ENCODE data around the gene CALN1. TPM values are rescaled to one million over a fixed set of nuclear protein-coding genes. Genes with fewer than 3 reads are reported as not detected.

CALN1 gene
- total and polyA plus RNA-seq, 2 of the 8 experiments (the other 6 are each of a cell fraction or from before 2014, with no cell fraction given) = 6.4 to 15.2 TPM

- Histone ChIP-seq H3K9ac (replicated peaks in 1 of 4; ENCODE audit: extremely low read depth in 1 of 4, low read depth in 3 of 4, low read length in 3 of 4) (no peak overlapping the region), H3K4ac (replicated peaks; ENCODE audit: insufficient read length, low read depth, low read length) (no peak overlapping the region), H4K20me1 (replicated peaks in 1 of 2; ENCODE audit: control insufficient read depth in 1 of 2, insufficient read depth in 2 of 2, low read length in 2 of 2) (no peaks in the 10 kb centered on the region), H3K18ac (ENCODE audit: extremely low read depth, low read length) (peak overlapping the region; percentile 26; the same call in 1 of the 2 replicates), H3K56ac (replicated peaks; ENCODE audit: insufficient read length, low read depth, low read length) (no peak overlapping the region), H2BK5ac (ENCODE audit: low read depth, low read length) (no peak overlapping the region; the same call in 1 of the 2 replicates), H4K8ac (ENCODE audit: extremely low read depth, insufficient read depth, low read length) (no peak overlapping the region), H3K4me3 (ENCODE audit: extremely low read depth in 1 of 4, insufficient read depth in 2 of 4, low read depth in 3 of 4, low read length in 4 of 4) (peak overlapping the region in 3 of 4 experiments; percentile 34 to 57 (median 53); a peak in 7 of 8 replicates), H3K9me3 (ENCODE audit: insufficient read depth in 2 of 2, low read depth in 1 of 2, low read length in 1 of 2) (no peaks in the 10 kb centered on the region; a peak in 1 of 4 replicates), H3K4me1 (replicated peaks in 1 of 4; ENCODE audit: control insufficient read depth in 3 of 4, insufficient read depth in 4 of 4, low read length in 3 of 4) (peaks cover 0 to 4% (median 1%) of the 10 kb centered on the region in 4 experiments; a peak in 4 of 7 replicates), H2AK5ac (ENCODE audit: low read depth, low read length) (no peak overlapping the region), H3K4me2 (ENCODE audit: insufficient read depth in 1 of 2, low read depth in 2 of 2, low read length in 2 of 2) (peak overlapping the region; percentile 0 to 70; a peak in 3 of 4 replicates), H3K14ac (ENCODE audit: insufficient read length) (no peak overlapping the region), H2BK12ac (ENCODE audit: low read depth, low read length) (peak overlapping the region; percentile 81; the same call in 1 of the 2 replicates), H3K23ac (ENCODE audit: insufficient read length) (no peak overlapping the region), H3K27me3 (replicated peaks in 1 of 4; ENCODE audit: control insufficient read depth in 3 of 4, extremely low read depth in 1 of 4, insufficient read depth in 3 of 4, low read length in 3 of 4) (no peaks in the 10 kb centered on the region), H2BK15ac (ENCODE audit: low read length) (peak overlapping the region; percentile 95; the same call in 1 of the 2 replicates), H4K91ac (replicated peaks; ENCODE audit: insufficient read length, low read length) (no peak overlapping the region), H2AFZ (ENCODE audit: low read length) (peak overlapping the region; percentile 76; the same call in 1 of the 2 replicates), H3K23me2 (ENCODE audit: low read depth, low read length) (no peaks in the 10 kb centered on the region), H4K5ac (ENCODE audit: insufficient read length, low read depth, low read length) (no peak overlapping the region), H3K36me3 (ENCODE audit: control insufficient read depth in 2 of 4, insufficient read depth in 4 of 4, low read length in 3 of 4) (no peaks in the 10 kb centered on the region), H3K79me2 (ENCODE audit: control insufficient read depth in 1 of 2, insufficient read depth in 2 of 2, low read length in 2 of 2) (no peaks in the 10 kb centered on the region), H2BK20ac (ENCODE audit: low read length) (peak overlapping the region; percentile 98; the same call in 1 of the 2 replicates), H3K79me1 (ENCODE audit: low read depth, low read length) (no peaks in the 10 kb centered on the region), H3K27ac (ENCODE audit: low read depth, low read length) (no peak overlapping the region), H2BK120ac (replicated peaks; ENCODE audit: low read depth, low read length) (no peak overlapping the region)
- WGBS, 2 experiments (ENCODE audit: extremely low coverage in 1 of 2, insufficient coverage in 1 of 2, insufficient read length in 1 of 2, insufficient replicate concordance in 2 of 2, low coverage in 1 of 2, low lambda C conversion rate in 2 of 2, missing lambda C conversion rate in 1 of 2) = 12% methylated on average over 25 of the region's 29 CpGs; no CpG with 5 or more reads in 1 of the 2 experiments
- DNase-seq (ENCODE audit: low read depth in 1 of 2, low spot score in 2 of 2) (peak; percentile 87 to 99), FAIRE-seq (peak; percentile 92)
- CTCF ChIA-PET (ENCODE audit: partially characterized antibody) = interaction anchor here (0.5 to 7.2 kb wide), 34 partner anchors 9 to 921 kb away, joined by 3 to 61 read pairs (median 3); no protein-coding TSS in a partner anchor
- POLR2A ChIA-PET (ENCODE audit: partially characterized antibody) = interaction anchor here (0.8 to 1.9 kb wide), 3 partner anchors 408 to 876 kb away, joined by 3 to 4 read pairs (median 3); partner anchors contain the start of gene GALNT17
- TF ChIP-seq CHD1 (IDR thresholded peaks at IDR 0.05; ENCODE audit: low read depth, low read length) (no peak), RAD21 (IDR thresholded peaks at IDR 0.05 in 1 of 2, conservative IDR thresholded peaks at IDR 0.05 in 1 of 2; ENCODE audit: low read depth in 2 of 2, low read length in 2 of 2) (peak; percentile 90 to 94), KDM1A (IDR thresholded peaks at IDR 0.05; ENCODE audit: borderline replicate concordance, low read length) (peak; percentile 94)
Measured at GRCh38 chr7:71733107-71733870, 678.8 kb downstream of the CALN1 start.

Measured in H1 (cell line).